GM19372 (cell line): Measurements from ENCODE around the gene SLC26A1.
"Not testable (repeated sequence)": the region's sequence is repeated elsewhere in the genome, so short reads cannot be mapped to it uniquely, and the experiment has no call there.

Experiments
- ATAC-seq: cut with Tn5 transposase; IDR thresholded peaks from one replicate; pipeline ENCODE4 v1.9.1; 2021; ENCODE audit warnings: mild to moderate bottlenecking, low read depth, moderate library complexity; ENCODE audit not compliant: unreplicated experiment

The SLC26A1 gene

GRCh38 chr4:945274-946102 is 47.7 kb downstream of the SLC26A1 start:
- ATAC-seq: no peak

GRCh38 chr4:939508-939907 is 53.7 kb downstream of the SLC26A1 start:
- ATAC-seq: not testable (repeated sequence)
